CD8-positive, alpha-beta memory T cell (primary cell): ENCODE data around the gene MYO6. TPM values are rescaled to one million over a fixed set of nuclear protein-coding genes. Genes with fewer than 3 reads are reported as not detected.

Source experiments
- CTCF ChIA-PET: fragments of 350-600 bp; sonication (Branson Sonifier 250); formaldehyde crosslinking; loops from one replicate; lab custom pipeline; 2021; ENCODE audit warnings: antibody characterized with exemption; lab: Charles Lee
- POLR2A ChIA-PET: fragments of 350-600 bp; sonication (Branson Sonifier 250); formaldehyde crosslinking; loops from one replicate; lab custom pipeline; 2021; ENCODE audit warnings: antibody characterized with exemption; lab: Charles Lee
- DNase-seq, 5 donors: peaks; one replicate each; pipeline versions ENCODE4 v3.0.0 to v3.0.0-alpha.2; 2020 to 2022; ENCODE audit warnings: mixed read lengths in 1 of 5
- H3K27ac ChIP-seq: one replicate; pipeline ENCODE4 v1.7.0; 2013; ENCODE audit warnings: low read depth, mild to moderate bottlenecking, low read length, moderate library complexity
- H3K27me3 ChIP-seq: 2 replicates; pipeline ENCODE4 v1.7.0; 2013; ENCODE audit warnings: low read length, mild to moderate bottlenecking; ENCODE audit not compliant: insufficient read depth, poor library complexity, severe bottlenecking
- H3K36me3 ChIP-seq: 2 replicates; pipeline ENCODE4 v1.7.0; 2013; ENCODE audit warnings: mild to moderate bottlenecking, low read length, moderate library complexity; ENCODE audit not compliant: insufficient read depth
- H3K4me1 ChIP-seq: 2 replicates; pipeline ENCODE4 v1.7.0; 2013; ENCODE audit warnings: mild to moderate bottlenecking, low read length, moderate library complexity; ENCODE audit not compliant: insufficient read depth
- H3K4me3 ChIP-seq: 2 replicates; pipeline ENCODE4 v1.7.0; 2013; ENCODE audit warnings: mild to moderate bottlenecking, low read length
- H3K9me3 ChIP-seq: 2 replicates; pipeline ENCODE4 v1.7.0; 2013; ENCODE audit warnings: mild to moderate bottlenecking, low read length
- H3K27ac Mint-ChIP-seq, 8 donors: one replicate each; pipeline ENCODE4 v1.8.0; 2020 to 2021; ENCODE audit warnings: mixed read lengths in 8 of 8, mild to moderate bottlenecking in 6 of 8, inconsistent platforms in 3 of 8, moderate library complexity in 3 of 8
- H3K27me3 Mint-ChIP-seq, 2 donors: one replicate each; pipeline ENCODE4 v1.8.0; 2020 to 2021; ENCODE audit warnings: mixed read lengths in 2 of 2, mild to moderate bottlenecking in 1 of 2, moderate library complexity in 1 of 2
- H3K36me3 Mint-ChIP-seq, 3 donors: one replicate each; pipeline ENCODE4 v1.8.0; 2020 to 2021; ENCODE audit warnings: mixed read lengths in 3 of 3, inconsistent platforms in 1 of 3, mild to moderate bottlenecking in 1 of 3
- H3K4me1 Mint-ChIP-seq, 3 donors: one replicate each; pipeline ENCODE4 v1.8.0; 2020 to 2021; ENCODE audit warnings: mixed read lengths in 3 of 3, inconsistent platforms in 1 of 3, mild to moderate bottlenecking in 1 of 3
- H3K4me3 Mint-ChIP-seq, 7 donors: one replicate each; pipeline ENCODE4 v1.8.0; 2020 to 2021; ENCODE audit warnings: mixed read lengths in 7 of 7, mild to moderate bottlenecking in 6 of 7, moderate library complexity in 4 of 7, inconsistent platforms in 2 of 7
- H3K9me3 Mint-ChIP-seq, 5 donors: one replicate each; pipeline ENCODE4 v1.8.0; 2020 to 2022; ENCODE audit warnings: mixed read lengths in 5 of 5, mild to moderate bottlenecking in 3 of 5, moderate library complexity in 2 of 5, inconsistent platforms in 1 of 5
- polyA plus RNA-seq: library from polyadenylated mRNA; unstranded; fragments of 300-500 nt; fragmentation: Illumina TruSeq; gene quantifications from one replicate; pipeline ENCODE4 v1.2.3, GENCODE V29; 2021
- total RNA-seq, 2 experiments: library from RNA; stranded (reverse); gene quantifications; one replicate each; pipeline ENCODE4 v1.2.3, GENCODE V29; 2021

Gene MYO6
- total and polyA plus RNA-seq, 3 experiments from 2014 or later = 5.4 to 6.5 (median 5.8) TPM

DNA sequence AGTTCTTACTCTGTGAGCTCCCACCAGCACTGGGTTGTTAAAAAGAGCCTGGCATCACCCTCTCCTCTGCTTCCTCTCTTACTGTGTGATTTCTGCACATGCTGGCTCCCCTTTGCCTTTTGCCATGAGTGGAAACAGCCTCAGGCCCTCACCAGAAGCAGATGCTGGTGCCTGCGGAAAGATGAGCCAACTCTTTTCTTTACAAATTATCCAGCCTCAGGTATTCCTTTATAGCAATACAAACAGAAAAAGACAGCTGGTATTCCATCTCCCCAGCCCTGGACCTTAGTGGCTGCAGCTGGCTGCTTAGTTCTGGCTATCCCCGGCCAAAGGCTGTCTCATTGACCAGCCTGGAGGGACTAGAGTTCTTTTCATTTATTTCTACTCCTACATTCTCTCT lies 194.3 kb downstream of the MYO6 start:
- POLR2A ChIA-PET = no interaction called here
- H3K4me3 Mint-ChIP-seq = no peak overlapping the region
- no peak for DNase-seq
- no peaks in the 10 kb centered on the region for H3K9me3 Mint-ChIP-seq
- no peak overlapping the region for H3K4me3 ChIP-seq
- no peaks in the 10 kb centered on the region for H3K4me1 Mint-ChIP-seq
- no peak overlapping the region for H3K27ac Mint-ChIP-seq
- no peaks in the 10 kb centered on the region for H3K4me1 ChIP-seq
- no peaks in the 10 kb centered on the region for H3K36me3 Mint-ChIP-seq
- no peaks in the 10 kb centered on the region for H3K9me3 ChIP-seq
- H3K27me3 Mint-ChIP-seq = peaks cover 4 to 16% of the 10 kb centered on the region in 2 donors
- H3K27me3 ChIP-seq = no peaks in the 10 kb centered on the region
- CTCF ChIA-PET = no interaction called here
- no peaks in the 10 kb centered on the region for H3K36me3 ChIP-seq
- H3K27ac ChIP-seq = no peak overlapping the region

- no peak for DNase-seq
- ChIA-PET CTCF (no interaction called here), POLR2A (no interaction called here)
- peaks cover 7 to 19% of the 10 kb centered on the region in 2 donors for H3K27me3 Mint-ChIP-seq
- no peaks in the 10 kb centered on the region for H3K9me3 ChIP-seq
- H3K4me3 ChIP-seq = no peak overlapping the region
- no peaks in the 10 kb centered on the region for H3K4me1 Mint-ChIP-seq
- H3K4me3 Mint-ChIP-seq = no peak overlapping the region
- no peaks in the 10 kb centered on the region for H3K9me3 Mint-ChIP-seq
- no peak overlapping the region for H3K27ac ChIP-seq
- H3K4me1 ChIP-seq = no peaks in the 10 kb centered on the region
- no peak overlapping the region for H3K27ac Mint-ChIP-seq
- H3K27me3 ChIP-seq = no peaks in the 10 kb centered on the region
- H3K36me3 ChIP-seq = no peaks in the 10 kb centered on the region
- H3K36me3 Mint-ChIP-seq = no peaks in the 10 kb centered on the region
Observed at GRCh38 chr6:75946146-75946831, 197.2 kb downstream of the MYO6 start.

GRCh38 chr6:75947935-75948334 lies 198.9 kb downstream of the MYO6 start:
- POLR2A ChIA-PET = no interaction called here
- H3K27ac Mint-ChIP-seq = no peak overlapping the region
- no peaks in the 10 kb centered on the region for H3K36me3 Mint-ChIP-seq
- CTCF ChIA-PET = no interaction called here
- H3K27me3 Mint-ChIP-seq = peaks cover 7 to 19% of the 10 kb centered on the region in 2 donors
- H3K4me3 Mint-ChIP-seq = no peak overlapping the region
- no peak overlapping the region for H3K4me3 ChIP-seq
- H3K27me3 ChIP-seq = no peaks in the 10 kb centered on the region
- H3K4me1 ChIP-seq = no peaks in the 10 kb centered on the region
- DNase-seq = no peak
- H3K9me3 ChIP-seq = no peaks in the 10 kb centered on the region
- no peaks in the 10 kb centered on the region for H3K4me1 Mint-ChIP-seq
- H3K36me3 ChIP-seq = no peaks in the 10 kb centered on the region
- H3K9me3 Mint-ChIP-seq = no peaks in the 10 kb centered on the region
- no peak overlapping the region for H3K27ac ChIP-seq

GRCh38 chr6:75952128-75952527 lies 203.1 kb downstream of the MYO6 start:
- Mint-ChIP-seq H3K36me3 (no peaks in the 10 kb centered on the region), H3K4me3 (no peak overlapping the region), H3K27ac (no peak overlapping the region), H3K27me3 (peaks cover 13% of the 10 kb centered on the region in 2 donors), H3K9me3 (peaks cover 0 to 3% (median 0%) of the 10 kb centered on the region in 5 donors), H3K4me1 (no peaks in the 10 kb centered on the region)
- ChIA-PET CTCF (interaction anchor here (0.9 to 1.1 kb wide), 2 partner anchors 10 to 11 kb away, joined by 3 read pairs; no protein-coding TSS in a partner anchor), POLR2A (no interaction called here)
- Histone ChIP-seq H3K36me3 (no peaks in the 10 kb centered on the region), H3K9me3 (no peaks in the 10 kb centered on the region), H3K4me3 (no peak overlapping the region), H3K4me1 (no peaks in the 10 kb centered on the region), H3K27ac (no peak overlapping the region), H3K27me3 (no peaks in the 10 kb centered on the region)
- no peak for DNase-seq

GRCh38 chr6:75963569-75963968 lies 214.5 kb downstream of the MYO6 start:
- Histone ChIP-seq H3K4me1 (no peaks in the 10 kb centered on the region), H3K9me3 (no peaks in the 10 kb centered on the region), H3K27me3 (no peaks in the 10 kb centered on the region), H3K4me3 (no peak overlapping the region), H3K27ac (no peak overlapping the region), H3K36me3 (no peaks in the 10 kb centered on the region)
- H3K27ac Mint-ChIP-seq = no peak overlapping the region
- peaks cover 0 to 6% (median 0%) of the 10 kb centered on the region in 5 donors for H3K9me3 Mint-ChIP-seq
- no peaks in the 10 kb centered on the region for H3K36me3 Mint-ChIP-seq
- CTCF ChIA-PET = no interaction called here
- POLR2A ChIA-PET = no interaction called here
- peaks cover 3 to 11% of the 10 kb centered on the region in 2 donors for H3K27me3 Mint-ChIP-seq
- no peaks in the 10 kb centered on the region for H3K4me1 Mint-ChIP-seq
- no peak overlapping the region for H3K4me3 Mint-ChIP-seq
- no peak for DNase-seq

GRCh38 chr6:75968143-75968542 lies 219.1 kb downstream of the MYO6 start:
- Mint-ChIP-seq H3K9me3 (peaks cover 0 to 9% (median 0%) of the 10 kb centered on the region in 5 donors), H3K36me3 (no peaks in the 10 kb centered on the region), H3K27ac (no peak overlapping the region), H3K4me3 (no peak overlapping the region), H3K4me1 (no peaks in the 10 kb centered on the region), H3K27me3 (peaks cover 0 to 3% of the 10 kb centered on the region in 2 donors)
- no peaks in the 10 kb centered on the region for H3K4me1 ChIP-seq
- no peak overlapping the region for H3K4me3 ChIP-seq
- no peak overlapping the region for H3K27ac ChIP-seq
- POLR2A ChIA-PET = no interaction called here
- H3K9me3 ChIP-seq = no peaks in the 10 kb centered on the region
- H3K36me3 ChIP-seq = no peaks in the 10 kb centered on the region
- CTCF ChIA-PET = no interaction called here
- DNase-seq = no peak
- H3K27me3 ChIP-seq = no peaks in the 10 kb centered on the region

Other genes with a start within 250 kb of the MYO6 start
- gene SENP6, start 147.4 kb upstream of the MYO6 start, total RNA-seq = 10 to 100 TPM; 74.6 to 77.5 TPM
- gene SENP6, start 147.4 kb upstream of the MYO6 start, polyA plus RNA-seq = 76.1 TPM